T-cell (primary cell): ENCODE measurements around the gene EIPR1. TPM values are rescaled to one million over a fixed set of nuclear protein-coding genes. Genes with fewer than 3 reads are reported as not detected.

Experiments used
- ATAC-seq, 4 experiments: fragments of 200-7000 bp in 3 of 4; fragments of 150-1000 bp in 1 of 4; cut with Tn5 transposase; replicated peaks in 1 of 4; 1 replicate in 3 of 4; 2 replicates in 1 of 4; pipeline ENCODE4 v1.10.0; 2021; ENCODE audit warnings: moderate library complexity in 3 of 4, mild to moderate bottlenecking in 2 of 4, moderate number of reproducible peaks in 1 of 4
- CTCF ChIA-PET, 2 donors: fragments of 300-600 bp; sonication (Branson Sonifier 250); formaldehyde crosslinking; loops; one replicate each; lab custom pipeline; 2022; ENCODE audit warnings: antibody characterized with exemption in 2 of 2; lab: Charles Lee
- POLR2A ChIA-PET, 2 donors: fragments of 300-600 bp; sonication (Branson Sonifier 250); formaldehyde crosslinking; loops; one replicate each; lab custom pipeline; 2022; ENCODE audit warnings: antibody characterized with exemption in 2 of 2; lab: Charles Lee
- DNase-seq, 35 experiments: peaks; one replicate each; pipeline versions ENCODE4 v3.0.0 to v3.0.0-alpha.2; 2013 to 2023
- H3K27ac ChIP-seq: one replicate; pipeline ENCODE4 v1.5.1; 2013; ENCODE audit warnings: low read length
- H3K27me3 ChIP-seq, 2 experiments: replicated peaks in 1 of 2; 1 replicate in 1 of 2; 2 replicates in 1 of 2; pipeline versions ENCODE4 v1.6.1 to v1.7.0; 2013; ENCODE audit warnings: low read length in 1 of 2, mixed read lengths in 1 of 2; ENCODE audit not compliant: control insufficient read depth in 2 of 2, insufficient read depth in 2 of 2; ENCODE audit errors: extremely low read depth in 1 of 2
- H3K36me3 ChIP-seq, 2 donors: 1 replicate in 1 of 2; 2 replicates in 1 of 2; pipeline versions ENCODE4 v1.6.1 to v1.7.0; 2013; ENCODE audit warnings: low read length in 1 of 2; ENCODE audit not compliant: control insufficient read depth in 2 of 2, insufficient read depth in 1 of 2; ENCODE audit errors: extremely low read depth in 1 of 2
- H3K4me1 ChIP-seq, 2 experiments: 1 replicate in 1 of 2; 2 replicates in 1 of 2; pipeline versions ENCODE4 v1.6.1 to v1.7.0; 2013; ENCODE audit warnings: low read length in 2 of 2, mixed read lengths in 1 of 2; ENCODE audit not compliant: insufficient read depth in 2 of 2, control insufficient read depth in 1 of 2; ENCODE audit errors: extremely low read depth in 1 of 2
- H3K4me3 ChIP-seq, 2 donors: 1 replicate in 1 of 2; 2 replicates in 1 of 2; pipeline versions ENCODE4 v1.5.1 to v1.7.0; 2013; ENCODE audit warnings: mild to moderate bottlenecking in 2 of 2, low read length in 1 of 2, moderate library complexity in 1 of 2; ENCODE audit not compliant: control insufficient read depth in 1 of 2; ENCODE audit errors: extremely low read depth in 1 of 2
- H3K9me3 ChIP-seq: 2 replicates; pipeline ENCODE4 v1.7.0; 2013
- H3K27ac Mint-ChIP-seq, 2 donors: one replicate each; pipeline ENCODE4 v1.8.0; 2020 to 2021; ENCODE audit warnings: mild to moderate bottlenecking in 2 of 2, mixed read lengths in 2 of 2
- H3K27me3 Mint-ChIP-seq, 2 donors: one replicate each; pipeline ENCODE4 v1.8.0; 2021 to 2022; ENCODE audit warnings: mixed read lengths in 2 of 2
- H3K36me3 Mint-ChIP-seq: one replicate; pipeline ENCODE4 v1.8.0; 2021; ENCODE audit warnings: mixed read lengths
- H3K4me1 Mint-ChIP-seq, 3 donors: one replicate each; pipeline ENCODE4 v1.8.0; 2020 to 2022; ENCODE audit warnings: mixed read lengths in 3 of 3, mild to moderate bottlenecking in 1 of 3
- H3K4me3 Mint-ChIP-seq, 3 donors: one replicate each; pipeline ENCODE4 v1.8.0; 2020 to 2022; ENCODE audit warnings: mild to moderate bottlenecking in 3 of 3, mixed read lengths in 3 of 3, moderate library complexity in 3 of 3
- H3K9me3 Mint-ChIP-seq, 3 donors: one replicate each; pipeline ENCODE4 v1.8.0; 2020 to 2022; ENCODE audit warnings: mixed read lengths in 3 of 3
- whole genome bisulfite sequencing: methylation state at CpG from one replicate; pipeline ENCODE4 v1.1.5; 2013; ENCODE audit warnings: missing lambda C conversion rate; ENCODE audit not compliant: insufficient coverage; 5-methylcytosine and 5-hydroxymethylcytosine counted together
- total RNA-seq, 35 experiments: library from RNA in 6 of 35; stranded (reverse) in 6 of 35; fragments of 120-200 nt in 1 of 35; gene quantifications; one replicate each; pipeline versions ENCODE4 v1.2.1 to v1.2.4 and lab custom pipeline; 2013 to 2026

EIPR1 gene
- total RNA-seq, 5 donors from 2014 or later (not counting 1 experiment from before 2014, with no cell fraction given), result 26.0 to 36.4 (median 27.8) TPM

- Mint-ChIP-seq H3K27ac (no peak overlapping the region), H3K36me3 (peaks cover 47% of the 10 kb centered on the region), H3K9me3 (no peaks in the 10 kb centered on the region), H3K4me3 (no peak overlapping the region), H3K4me1 (no peaks in the 10 kb centered on the region), H3K27me3 (no peaks in the 10 kb centered on the region)
- H3K4me1 ChIP-seq, result no peaks in the 10 kb centered on the region
- no peak overlapping the region for H3K27ac ChIP-seq
- no peaks in the 10 kb centered on the region for H3K27me3 ChIP-seq
- no peak for ATAC-seq
- H3K9me3 ChIP-seq, result no peaks in the 10 kb centered on the region
- CTCF ChIA-PET, result no interaction called here
- H3K4me3 ChIP-seq, result no peak overlapping the region
- WGBS, result 96% methylated on average over 5 of the region's 10 CpGs
- H3K36me3 ChIP-seq, result peaks cover 0 to 31% of the 10 kb centered on the region in 2 donors
- POLR2A ChIA-PET, result no interaction called here
- no peak for DNase-seq
Measured at GRCh38 chr2:3338340-3338739, 39.3 kb downstream of the EIPR1 start.

GRCh38 chr2:3336844-3337243 is 40.8 kb downstream of the EIPR1 start:
- Mint-ChIP-seq H3K27ac (no peak overlapping the region), H3K36me3 (peaks cover 60% of the 10 kb centered on the region), H3K9me3 (no peaks in the 10 kb centered on the region), H3K4me1 (no peaks in the 10 kb centered on the region), H3K4me3 (no peak overlapping the region), H3K27me3 (no peaks in the 10 kb centered on the region)
- Histone ChIP-seq H3K4me3 (no peak overlapping the region), H3K27ac (no peak overlapping the region), H3K9me3 (no peaks in the 10 kb centered on the region), H3K27me3 (no peaks in the 10 kb centered on the region), H3K4me1 (no peaks in the 10 kb centered on the region), H3K36me3 (peaks cover 0 to 43% of the 10 kb centered on the region in 2 donors)
- WGBS, result no CpG with 5 or more reads among the region's 2 CpGs
- no peak for ATAC-seq
- POLR2A ChIA-PET, result no interaction called here
- CTCF ChIA-PET, result no interaction called here
- DNase-seq, result no peak

- no peak for ATAC-seq
- POLR2A ChIA-PET, result no interaction called here
- Mint-ChIP-seq H3K4me1 (peaks cover 0 to 6% (median under 1%) of the 10 kb centered on the region in 3 donors), H3K4me3 (no peak overlapping the region), H3K36me3 (peaks cover 61% of the 10 kb centered on the region), H3K9me3 (no peaks in the 10 kb centered on the region), H3K27ac (no peak overlapping the region), H3K27me3 (no peaks in the 10 kb centered on the region)
- Histone ChIP-seq H3K36me3 (peaks cover under 1 to 48% of the 10 kb centered on the region in 2 donors), H3K27me3 (no peaks in the 10 kb centered on the region), H3K4me1 (no peaks in the 10 kb centered on the region), H3K9me3 (no peaks in the 10 kb centered on the region), H3K27ac (no peak overlapping the region), H3K4me3 (no peak overlapping the region)
- DNase-seq, result no peak
- CTCF ChIA-PET, result no interaction called here
- 97% methylated on average over 23 of the region's 24 CpGs for WGBS
Measured at GRCh38 chr2:3334392-3335345, 42.9 kb downstream of the EIPR1 start.

GRCh38 chr2:3332133-3332532 is 45.5 kb downstream of the EIPR1 start:
- no peak overlapping the region for H3K27ac Mint-ChIP-seq
- H3K27me3 Mint-ChIP-seq, result no peaks in the 10 kb centered on the region
- POLR2A ChIA-PET, result no interaction called here

GRCh38 chr2:3329491-3329890 is 48.1 kb downstream of the EIPR1 start:
- no peak overlapping the region for H3K4me3 ChIP-seq
- no peak for DNase-seq
- peaks cover 11 to 32% of the 10 kb centered on the region in 2 donors for H3K36me3 ChIP-seq
- no peak overlapping the region for H3K27ac Mint-ChIP-seq
- H3K4me3 Mint-ChIP-seq, result no peak overlapping the region
- no peaks in the 10 kb centered on the region for H3K4me1 ChIP-seq
- no peaks in the 10 kb centered on the region for H3K27me3 ChIP-seq
- CTCF ChIA-PET, result no interaction called here
- WGBS, result 95% methylated on average over 5 of the region's 5 CpGs
- no peaks in the 10 kb centered on the region for H3K9me3 Mint-ChIP-seq
- ATAC-seq, result no peak
- no peak overlapping the region for H3K27ac ChIP-seq
- POLR2A ChIA-PET, result no interaction called here
- peaks cover 2 to 13% (median 5%) of the 10 kb centered on the region in 3 donors for H3K4me1 Mint-ChIP-seq
- no peaks in the 10 kb centered on the region for H3K27me3 Mint-ChIP-seq
- H3K36me3 Mint-ChIP-seq, result peaks cover 50% of the 10 kb centered on the region
- no peaks in the 10 kb centered on the region for H3K9me3 ChIP-seq

More at GRCh38 chr2:3332133-3332532, 45.5 kb downstream of the EIPR1 start:
- CTCF ChIA-PET, result no interaction called here
- WGBS, result 96% methylated on average over 4 of the region's 8 CpGs
- DNase-seq, result no peak
- Histone ChIP-seq H3K27ac (no peak overlapping the region), H3K27me3 (no peaks in the 10 kb centered on the region), H3K9me3 (no peaks in the 10 kb centered on the region), H3K4me3 (no peak overlapping the region), H3K4me1 (no peaks in the 10 kb centered on the region), H3K36me3 (peaks cover 2 to 48% of the 10 kb centered on the region in 2 donors)
- Mint-ChIP-seq H3K36me3 (peaks cover 54% of the 10 kb centered on the region), H3K4me1 (peaks cover 2 to 13% (median 5%) of the 10 kb centered on the region in 3 donors), H3K4me3 (no peak overlapping the region), H3K9me3 (no peaks in the 10 kb centered on the region)
- ATAC-seq, result no peak

- Mint-ChIP-seq H3K4me1 (peaks cover 2 to 13% (median 5%) of the 10 kb centered on the region in 3 donors), H3K27ac (no peak overlapping the region), H3K27me3 (no peaks in the 10 kb centered on the region), H3K36me3 (peaks cover 43% of the 10 kb centered on the region), H3K9me3 (no peaks in the 10 kb centered on the region), H3K4me3 (no peak overlapping the region)
- Histone ChIP-seq H3K36me3 (peaks cover 15 to 22% of the 10 kb centered on the region in 2 donors), H3K9me3 (no peaks in the 10 kb centered on the region), H3K4me1 (no peaks in the 10 kb centered on the region), H3K4me3 (no peak overlapping the region), H3K27ac (no peak overlapping the region), H3K27me3 (no peaks in the 10 kb centered on the region)
- ATAC-seq (no peak), DNase-seq (no peak)
- POLR2A ChIA-PET, result no interaction called here
- WGBS, result 95% methylated on average over 14 of the region's 15 CpGs
- CTCF ChIA-PET, result interaction anchor here in 1 of 2 donors (0.7 kb wide), 1 partner anchor 899 kb away, joined by 3 read pairs; no protein-coding TSS in a partner anchor
Measured at GRCh38 chr2:3326871-3327270, 50.7 kb downstream of the EIPR1 start.
